NT2/D1 (cell line): ENCODE measurements around the gene CD38.

ENCODE experiments used
- DNase-seq: peaks from one replicate; pipeline ENCODE4 v3.0.0-alpha.2; 2011; ENCODE audit warnings: low read depth, low spot score
- H3K27me3 ChIP-seq: 2 replicates; pipeline ENCODE4 v1.6.0; 2011; ENCODE audit warnings: mild to moderate bottlenecking; ENCODE audit not compliant: insufficient read length, insufficient read depth
- H3K36me3 ChIP-seq: 2 replicates; pipeline ENCODE4 v1.6.1; 2011; ENCODE audit warnings: mild to moderate bottlenecking, low read length, mixed read lengths; ENCODE audit not compliant: insufficient read depth, insufficient read length
- H3K4me1 ChIP-seq: 2 replicates; pipeline ENCODE4 v1.5.1; 2011; ENCODE audit not compliant: insufficient read depth, insufficient read length
- H3K4me3 ChIP-seq: 2 replicates; pipeline ENCODE4 v1.5.1; 2011; ENCODE audit warnings: low read depth; ENCODE audit not compliant: insufficient read length
- H3K9ac ChIP-seq: 2 replicates; pipeline ENCODE4 v1.6.0; 2011; ENCODE audit warnings: low read depth; ENCODE audit not compliant: insufficient read length
- H3K9me3 ChIP-seq: 2 replicates; pipeline ENCODE4 v1.5.1; 2011; ENCODE audit warnings: mild to moderate bottlenecking, low read length; ENCODE audit not compliant: insufficient read depth
- SUZ12 ChIP-seq: IDR thresholded peaks from 2 replicates; pipeline ENCODE4 v1.6.1; 2011; ENCODE audit not compliant: insufficient read length, insufficient read depth; ENCODE audit errors: extremely low read depth
- YY1 ChIP-seq: IDR thresholded peaks from 2 replicates; pipeline ENCODE4 v1.6.1; 2011; ENCODE audit not compliant: insufficient read length, insufficient read depth
- ZNF274 ChIP-seq: IDR thresholded peaks from 2 replicates; pipeline ENCODE4 v1.6.1; 2011; ENCODE audit warnings: mild to moderate bottlenecking, low read depth, low read length

Gene CD38

GRCh38 chr4:15894921-15895916, 117.1 kb downstream of the CD38 start:
- no peak for DNase-seq

GRCh38 chr4:15897577-15897976, 119.4 kb downstream of the CD38 start:
- TF ChIP-seq YY1 (no peak), SUZ12 (no peak), ZNF274 (no peak)
- Histone ChIP-seq H3K4me3 (no peak overlapping the region), H3K4me1 (no peaks in the 10 kb centered on the region), H3K9ac (no peak overlapping the region), H3K36me3 (no peaks in the 10 kb centered on the region), H3K27me3 (no peaks in the 10 kb centered on the region), H3K9me3 (no peaks in the 10 kb centered on the region)
- no peak for DNase-seq

More at GRCh38 chr4:15894921-15895916, 117.1 kb downstream of the CD38 start:
- Histone ChIP-seq H3K9me3 (no peaks in the 10 kb centered on the region), H3K9ac (no peak overlapping the region), H3K36me3 (no peaks in the 10 kb centered on the region), H3K27me3 (no peaks in the 10 kb centered on the region), H3K4me3 (no peak overlapping the region), H3K4me1 (no peaks in the 10 kb centered on the region)
- TF ChIP-seq ZNF274 (no peak), SUZ12 (no peak), YY1 (no peak)

GRCh38 chr4:15898902-15899301, 120.8 kb downstream of the CD38 start:
- Histone ChIP-seq H3K36me3 (no peaks in the 10 kb centered on the region), H3K9me3 (no peaks in the 10 kb centered on the region), H3K9ac (no peak overlapping the region), H3K4me3 (no peak overlapping the region), H3K27me3 (no peaks in the 10 kb centered on the region), H3K4me1 (no peaks in the 10 kb centered on the region)
- no peak for TF ChIP-seq SUZ12
- no peak for TF ChIP-seq ZNF274
- TF ChIP-seq YY1: no peak
- DNase-seq: no peak

- DNase-seq: no peak
- H3K4me3 ChIP-seq: no peak overlapping the region
- no peaks in the 10 kb centered on the region for H3K36me3 ChIP-seq
- no peak overlapping the region for H3K9ac ChIP-seq
- no peaks in the 10 kb centered on the region for H3K27me3 ChIP-seq
- no peak for TF ChIP-seq SUZ12
- TF ChIP-seq YY1: no peak
- no peak for TF ChIP-seq ZNF274
- H3K9me3 ChIP-seq: no peaks in the 10 kb centered on the region
- H3K4me1 ChIP-seq: no peaks in the 10 kb centered on the region
These were observed 121.4 kb downstream of the CD38 start for GRCh38 chr4:15899511-15899910.

DNA sequence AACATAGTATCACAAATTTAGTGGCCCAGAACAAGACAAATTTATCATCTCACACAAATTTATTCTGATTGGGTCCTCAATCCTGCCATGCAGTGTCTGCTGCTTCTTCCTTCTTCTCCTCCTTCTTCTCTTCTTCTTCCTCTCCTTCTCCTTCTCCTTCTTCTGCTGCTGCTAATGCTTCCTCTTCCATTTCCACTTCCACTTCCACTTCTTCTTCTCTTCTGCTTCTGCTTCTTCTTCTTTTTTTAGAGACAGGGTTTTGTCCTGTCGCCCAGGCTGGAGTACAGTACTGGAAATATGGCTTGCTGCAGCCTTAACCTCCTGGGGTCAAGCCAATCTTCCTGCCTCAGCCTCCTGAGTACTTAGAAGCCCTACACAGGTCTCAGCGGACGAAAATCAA, 122.9 kb downstream of the CD38 start:
- TF ChIP-seq SUZ12 (no peak), YY1 (no peak), ZNF274 (no peak)
- peaks cover 7% of the 10 kb centered on the region; the same call in 1 of the 2 replicates for H3K9me3 ChIP-seq
- DNase-seq: no peak
- H3K4me3 ChIP-seq: no peak overlapping the region
- H3K36me3 ChIP-seq: no peaks in the 10 kb centered on the region
- H3K27me3 ChIP-seq: no peaks in the 10 kb centered on the region
- no peaks in the 10 kb centered on the region for H3K4me1 ChIP-seq
- H3K9ac ChIP-seq: no peak overlapping the region

DNA sequence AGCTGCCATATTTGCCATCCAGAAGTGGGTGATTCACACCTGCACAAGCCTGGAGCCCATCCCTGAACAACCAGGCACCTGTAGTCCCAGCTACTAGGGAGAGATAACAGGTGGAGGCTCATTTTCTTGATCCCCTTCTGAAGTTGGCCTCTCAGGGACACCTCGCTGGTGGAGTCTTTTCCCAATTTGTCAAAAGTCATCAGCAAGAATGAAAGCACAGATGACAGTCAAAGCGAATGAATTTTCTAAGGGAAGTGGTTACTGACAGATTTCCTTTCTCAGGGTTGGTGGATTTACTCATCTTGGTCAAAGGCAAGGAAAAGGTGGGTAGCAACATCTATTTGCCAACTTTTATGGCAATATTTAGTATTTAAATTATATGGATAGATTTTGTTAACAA, 123.9 kb downstream of the CD38 start:
- no peak for DNase-seq
- Histone ChIP-seq H3K27me3 (no peaks in the 10 kb centered on the region), H3K9ac (no peak overlapping the region)

GRCh38 chr4:15902746-15903145, 124.6 kb downstream of the CD38 start:
- Histone ChIP-seq H3K36me3 (no peaks in the 10 kb centered on the region), H3K4me3 (no peak overlapping the region), H3K4me1 (no peaks in the 10 kb centered on the region), H3K27me3 (no peaks in the 10 kb centered on the region), H3K9me3 (peaks cover 7% of the 10 kb centered on the region; the same call in 1 of the 2 replicates), H3K9ac (no peak overlapping the region)
- DNase-seq: no peak
- no peak for TF ChIP-seq SUZ12
- no peak for TF ChIP-seq ZNF274
- no peak for TF ChIP-seq YY1

More for the DNA sequence above, 123.9 kb downstream of the CD38 start:
- no peaks in the 10 kb centered on the region for H3K36me3 ChIP-seq
- no peaks in the 10 kb centered on the region for H3K4me1 ChIP-seq
- TF ChIP-seq ZNF274 (no peak), SUZ12 (no peak), YY1 (no peak)
- peaks cover 7% of the 10 kb centered on the region; the same call in 1 of the 2 replicates for H3K9me3 ChIP-seq
- H3K4me3 ChIP-seq: no peak overlapping the region
